Nephron progenitor cell (in vitro differentiated cells): Measurements from ENCODE around the gene ANKRD16.

ENCODE experiments used
- DNase-seq: peaks from one replicate; pipeline ENCODE4 v3.0.0; 2021
- H3K27ac Mint-ChIP-seq: 2 replicates; pipeline ENCODE4 v1.8.0; 2021; ENCODE audit warnings: mild to moderate bottlenecking, moderate library complexity, mixed read lengths
- H3K27me3 Mint-ChIP-seq: 2 replicates; pipeline ENCODE4 v1.8.0; 2021; ENCODE audit warnings: mild to moderate bottlenecking, low read depth, mixed read lengths; ENCODE audit not compliant: poor library complexity
- H3K36me3 Mint-ChIP-seq: 2 replicates; pipeline ENCODE4 v1.8.0; 2021; ENCODE audit warnings: low read depth, mixed read lengths
- H3K4me1 Mint-ChIP-seq: 2 replicates; pipeline ENCODE4 v1.8.0; 2021; ENCODE audit warnings: mixed read lengths
- H3K4me3 Mint-ChIP-seq: 2 replicates; pipeline ENCODE4 v1.8.0; 2021; ENCODE audit warnings: mild to moderate bottlenecking, moderate library complexity, mixed read lengths
- H3K9me3 Mint-ChIP-seq: 2 replicates; pipeline ENCODE4 v1.8.0; 2021; ENCODE audit warnings: mild to moderate bottlenecking, moderate library complexity, mixed read lengths
- CTCF ChIP-seq: fragments of 200-600 bp; sonication (generic); IDR thresholded peaks from 2 replicates; pipeline ENCODE4 v1.5.0; 2021; ENCODE audit warnings: antibody characterized with exemption

ANKRD16 gene

GRCh38 chr10:5932345-5932744 is 42.7 kb upstream of the ANKRD16 start:
- Mint-ChIP-seq H3K9me3 (no peaks in the 10 kb centered on the region), H3K27ac (no peak overlapping the region), H3K4me3 (no peak overlapping the region), H3K36me3 (peaks cover 75% of the 10 kb centered on the region), H3K27me3 (peaks cover 5% of the 10 kb centered on the region), H3K4me1 (no peaks in the 10 kb centered on the region)
- DNase-seq, result no peak
- TF ChIP-seq CTCF, result no peak

- TF ChIP-seq CTCF, result no peak
- Mint-ChIP-seq H3K4me1 (no peaks in the 10 kb centered on the region), H3K4me3 (no peak overlapping the region), H3K36me3 (peaks cover 79% of the 10 kb centered on the region), H3K9me3 (no peaks in the 10 kb centered on the region), H3K27me3 (peaks cover 5% of the 10 kb centered on the region), H3K27ac (no peak overlapping the region)
- DNase-seq, result no peak
Observed at GRCh38 chr10:5930272-5930671, 40.6 kb upstream of the ANKRD16 start.

GRCh38 chr10:5929442-5929841 is 39.7 kb upstream of the ANKRD16 start:
- Mint-ChIP-seq H3K4me1 (no peaks in the 10 kb centered on the region), H3K27me3 (peaks cover 5% of the 10 kb centered on the region), H3K36me3 (peaks cover 85% of the 10 kb centered on the region), H3K27ac (no peak overlapping the region), H3K9me3 (no peaks in the 10 kb centered on the region), H3K4me3 (no peak overlapping the region)
- DNase-seq, result no peak
- TF ChIP-seq CTCF, result no peak

- Mint-ChIP-seq H3K4me1 (no peaks in the 10 kb centered on the region), H3K36me3 (peaks cover 86% of the 10 kb centered on the region), H3K4me3 (no peak overlapping the region)
Observed at GRCh38 chr10:5927306-5927705, 37.6 kb upstream of the ANKRD16 start.

GRCh38 chr10:5924889-5925288 is 35.2 kb upstream of the ANKRD16 start:
- no peaks in the 10 kb centered on the region for H3K27me3 Mint-ChIP-seq
- H3K4me1 Mint-ChIP-seq, result no peaks in the 10 kb centered on the region
- H3K27ac Mint-ChIP-seq, result no peak overlapping the region
- peaks cover 85% of the 10 kb centered on the region for H3K36me3 Mint-ChIP-seq
- H3K9me3 Mint-ChIP-seq, result no peaks in the 10 kb centered on the region
- TF ChIP-seq CTCF, result no peak
- DNase-seq, result no peak
- H3K4me3 Mint-ChIP-seq, result no peak overlapping the region

More at GRCh38 chr10:5927306-5927705, 37.6 kb upstream of the ANKRD16 start:
- H3K27me3 Mint-ChIP-seq, result peaks cover 3% of the 10 kb centered on the region
- no peak for TF ChIP-seq CTCF
- no peak for DNase-seq
- H3K27ac Mint-ChIP-seq, result peak overlapping the region; percentile 32
- H3K9me3 Mint-ChIP-seq, result no peaks in the 10 kb centered on the region

GRCh38 chr10:5921746-5922145 is 32.1 kb upstream of the ANKRD16 start:
- Mint-ChIP-seq H3K27me3 (no peaks in the 10 kb centered on the region), H3K36me3 (peaks cover 75% of the 10 kb centered on the region), H3K4me1 (no peaks in the 10 kb centered on the region), H3K27ac (no peak overlapping the region), H3K4me3 (no peak overlapping the region), H3K9me3 (no peaks in the 10 kb centered on the region)
- DNase-seq, result no peak
- TF ChIP-seq CTCF, result no peak
